ENCODE results near the gene TPMT.

The TPMT gene

GRCh38 chr6:18186033-18186432 is 31.2 kb upstream of the TPMT start:
- H3K4me1 ChIP-seq (ENCODE audit: insufficient read depth, low read length), result no peaks in the 10 kb centered on the region
- no peaks in the 10 kb centered on the region for H3K27me3 ChIP-seq (ENCODE audit: insufficient read depth, low read length, poor library complexity)
- H3K27ac ChIP-seq (ENCODE audit: low read length), result no peak overlapping the region
- no peaks in the 10 kb centered on the region for H3K79me2 ChIP-seq (ENCODE audit: insufficient read depth, low read length)
- DNase-seq (no peak), ATAC-seq (ENCODE audit: insufficient read depth, low read depth) (no peak)
- H3K9me3 ChIP-seq (ENCODE audit: insufficient read depth, low read length, severe bottlenecking), result no peaks in the 10 kb centered on the region
- no peak overlapping the region for H3K9ac ChIP-seq (ENCODE audit: low read depth, low read length)
- H3K36me3 ChIP-seq (ENCODE audit: insufficient read depth, low read length), result no peaks in the 10 kb centered on the region
- TF ChIP-seq EZH2 (IDR thresholded peaks at IDR 0.05; ENCODE audit: borderline replicate concordance, low read depth, low read length, severe bottlenecking) (no peak), CTCF (IDR thresholded peaks at IDR 0.05; ENCODE audit: borderline replicate concordance, extremely low read depth, low read length, poor library complexity, severe bottlenecking) (no peak)
- no peak overlapping the region for H3K4me3 ChIP-seq (ENCODE audit: low read depth in 1 of 2, low read length in 2 of 2)
- H3K4me2 ChIP-seq (ENCODE audit: insufficient read depth, low read length), result no peak overlapping the region
- no peaks in the 10 kb centered on the region for H4K20me1 ChIP-seq (ENCODE audit: insufficient read depth, low read length)
- H2AFZ ChIP-seq (ENCODE audit: low read depth, low read length), result no peak overlapping the region

GRCh38 chr6:18185624-18186023 is 30.7 kb upstream of the TPMT start:
- no peaks in the 10 kb centered on the region for H3K27me3 ChIP-seq (ENCODE audit: insufficient read depth, low read length, poor library complexity)
- no peak overlapping the region for H3K4me2 ChIP-seq (ENCODE audit: insufficient read depth, low read length)
- no peak for DNase-seq
- no peaks in the 10 kb centered on the region for H3K79me2 ChIP-seq (ENCODE audit: insufficient read depth, low read length)
- TF ChIP-seq EZH2 (IDR thresholded peaks at IDR 0.05; ENCODE audit: borderline replicate concordance, low read depth, low read length, severe bottlenecking) (no peak), CTCF (IDR thresholded peaks at IDR 0.05; ENCODE audit: borderline replicate concordance, extremely low read depth, low read length, poor library complexity, severe bottlenecking) (no peak)
- H2AFZ ChIP-seq (ENCODE audit: low read depth, low read length), result no peak overlapping the region
- no peak overlapping the region for H3K9ac ChIP-seq (ENCODE audit: low read depth, low read length)
- H3K4me1 ChIP-seq (ENCODE audit: insufficient read depth, low read length), result no peaks in the 10 kb centered on the region
- H3K9me3 ChIP-seq (ENCODE audit: insufficient read depth, low read length, severe bottlenecking), result no peaks in the 10 kb centered on the region
- H4K20me1 ChIP-seq (ENCODE audit: insufficient read depth, low read length), result no peaks in the 10 kb centered on the region
- no peaks in the 10 kb centered on the region for H3K36me3 ChIP-seq (ENCODE audit: insufficient read depth, low read length)
- no peak for ATAC-seq (ENCODE audit: insufficient read depth, low read depth)
- no peak overlapping the region for H3K27ac ChIP-seq (ENCODE audit: low read length)
- no peak overlapping the region for H3K4me3 ChIP-seq (ENCODE audit: low read depth in 1 of 2, low read length in 2 of 2)

DNA sequence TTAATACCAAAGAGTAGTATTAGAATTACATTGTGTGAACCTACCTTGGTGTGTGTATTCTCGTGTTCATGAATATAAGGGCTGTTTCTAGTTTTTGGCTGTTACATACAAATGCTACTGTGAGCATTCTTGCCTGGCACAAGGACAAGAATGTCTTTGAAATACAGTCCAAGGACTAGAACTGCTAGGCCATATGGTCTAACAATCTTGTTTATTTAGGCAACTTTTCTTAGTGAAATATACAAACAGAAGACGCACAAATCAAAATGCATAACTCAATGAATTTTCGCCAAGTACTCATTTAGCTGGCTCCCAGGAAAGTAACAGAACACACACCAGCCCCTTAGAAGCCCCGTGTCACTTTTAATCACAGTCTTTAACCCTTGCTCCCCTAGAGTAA is 28.9 kb upstream of the TPMT start:
- no peak overlapping the region for H3K4me3 ChIP-seq (ENCODE audit: low read depth in 1 of 2, low read length in 2 of 2)
- no peak overlapping the region for H3K9ac ChIP-seq (ENCODE audit: low read depth, low read length)
- H3K4me2 ChIP-seq (ENCODE audit: insufficient read depth, low read length), result no peak overlapping the region
- no peak for TF ChIP-seq CTCF (IDR thresholded peaks at IDR 0.05; ENCODE audit: borderline replicate concordance, extremely low read depth, low read length, poor library complexity, severe bottlenecking)
- TF ChIP-seq EZH2 (IDR thresholded peaks at IDR 0.05; ENCODE audit: borderline replicate concordance, low read depth, low read length, severe bottlenecking), result no peak
- H2AFZ ChIP-seq (ENCODE audit: low read depth, low read length), result no peak overlapping the region
- no peaks in the 10 kb centered on the region for H4K20me1 ChIP-seq (ENCODE audit: insufficient read depth, low read length)
- no peaks in the 10 kb centered on the region for H3K36me3 ChIP-seq (ENCODE audit: insufficient read depth, low read length)
- no peak for ATAC-seq (ENCODE audit: insufficient read depth, low read depth)
- no peaks in the 10 kb centered on the region for H3K9me3 ChIP-seq (ENCODE audit: insufficient read depth, low read length, severe bottlenecking)
- H3K79me2 ChIP-seq (ENCODE audit: insufficient read depth, low read length), result no peaks in the 10 kb centered on the region
- no peak overlapping the region for H3K27ac ChIP-seq (ENCODE audit: low read length)
- no peak for DNase-seq
- H3K27me3 ChIP-seq (ENCODE audit: insufficient read depth, low read length, poor library complexity), result no peaks in the 10 kb centered on the region
- H3K4me1 ChIP-seq (ENCODE audit: insufficient read depth, low read length), result no peaks in the 10 kb centered on the region

GRCh38 chr6:18182568-18182967 is 27.7 kb upstream of the TPMT start:
- no peak overlapping the region for H3K27ac ChIP-seq (ENCODE audit: low read length)
- ATAC-seq (ENCODE audit: insufficient read depth, low read depth), result no peak
- H3K9ac ChIP-seq (ENCODE audit: low read depth, low read length), result no peak overlapping the region
- DNase-seq, result no peak
- no peaks in the 10 kb centered on the region for H3K9me3 ChIP-seq (ENCODE audit: insufficient read depth, low read length, severe bottlenecking)
- no peak overlapping the region for H3K4me2 ChIP-seq (ENCODE audit: insufficient read depth, low read length)
- H3K4me1 ChIP-seq (ENCODE audit: insufficient read depth, low read length), result no peaks in the 10 kb centered on the region
- H3K4me3 ChIP-seq (ENCODE audit: low read depth in 1 of 2, low read length in 2 of 2), result no peak overlapping the region
- no peaks in the 10 kb centered on the region for H3K36me3 ChIP-seq (ENCODE audit: insufficient read depth, low read length)
- no peak overlapping the region for H2AFZ ChIP-seq (ENCODE audit: low read depth, low read length)
- H3K79me2 ChIP-seq (ENCODE audit: insufficient read depth, low read length), result no peaks in the 10 kb centered on the region
- no peaks in the 10 kb centered on the region for H4K20me1 ChIP-seq (ENCODE audit: insufficient read depth, low read length)
- TF ChIP-seq CTCF (IDR thresholded peaks at IDR 0.05; ENCODE audit: borderline replicate concordance, extremely low read depth, low read length, poor library complexity, severe bottlenecking) (no peak), EZH2 (IDR thresholded peaks at IDR 0.05; ENCODE audit: borderline replicate concordance, low read depth, low read length, severe bottlenecking) (no peak)
- no peaks in the 10 kb centered on the region for H3K27me3 ChIP-seq (ENCODE audit: insufficient read depth, low read length, poor library complexity)

Data from DND-41 (cell line).